HepG2 (cell line): ENCODE results near the gene SGCE. TPM values are rescaled to one million over a fixed set of nuclear protein-coding genes. Genes with fewer than 3 reads are reported as not detected.

Source experiments
- DNMT1 ChIP-seq: sonication (generic); formaldehyde crosslinking; IDR thresholded peaks from 2 replicates; pipeline ENCODE4 v1.5.1; 2020; ENCODE audit warnings: mild to moderate bottlenecking, missing genetic modification reagents
- HNF4G ChIP-seq, 2 experiments: sonication (generic) in 1 of 2; formaldehyde crosslinking in 1 of 2; IDR thresholded peaks; 2 replicates each; pipeline versions ENCODE4 v1.4.0 to v1.6.1; 2011 to 2020; ENCODE audit warnings: borderline replicate concordance in 2 of 2, low read depth in 2 of 2, mild to moderate bottlenecking in 2 of 2, low read length in 1 of 2, missing genetic modification reagents in 1 of 2, moderate library complexity in 1 of 2
- NBN ChIP-seq: fragments of 450-650 bp; conservative IDR thresholded peaks from 2 replicates; pipeline ENCODE4 v1.6.1; 2017
- PAXIP1 ChIP-seq: sonication (generic); formaldehyde crosslinking; conservative IDR thresholded peaks from 2 replicates; pipeline ENCODE4 v1.4.0; 2020; ENCODE audit warnings: mild to moderate bottlenecking, missing genetic modification reagents, moderate library complexity
- POGZ ChIP-seq: sonication (generic); formaldehyde crosslinking; IDR thresholded peaks from 2 replicates; pipeline ENCODE4 v1.4.0; 2020; ENCODE audit warnings: mild to moderate bottlenecking, missing genetic modification reagents
- RBM22 ChIP-seq: fragments of 200-400 bp; formaldehyde crosslinking; optimal IDR thresholded peaks from 2 replicates; pipeline ENCODE3; 2017; ENCODE audit warnings: mild to moderate bottlenecking, low read length, moderate library complexity
- ZNF552 ChIP-seq: sonication (generic); formaldehyde crosslinking; IDR thresholded peaks from 2 replicates; pipeline ENCODE4 v1.9.0; 2022; ENCODE audit warnings: missing genetic modification reagents, mild to moderate bottlenecking, borderline replicate concordance
- ZNF563 ChIP-seq: sonication (generic); formaldehyde crosslinking; IDR thresholded peaks from 2 replicates; pipeline ENCODE4 v1.8.0; 2022; ENCODE audit warnings: mild to moderate bottlenecking, moderate library complexity, missing genetic modification reagents
- ZNF703 ChIP-seq: sonication (generic); formaldehyde crosslinking; IDR thresholded peaks from 2 replicates; pipeline ENCODE4 v1.5.1; 2020; ENCODE audit warnings: missing genetic modification reagents, mild to moderate bottlenecking, moderate library complexity, borderline replicate concordance
- polyA plus RNA-seq, 8 experiments: library from polyadenylated mRNA; depleted of rRNA in 3 of 8; stranded (reverse) in 7 of 8; unstranded in 1 of 8; fragments of >200 nt; fragmentation: Illumina TruSeq in 4 of 8; extraction: Trizol in 4 of 8; gene quantifications; 2 replicates each; pipeline versions ENCODE4 v1.2.1 to v1.2.3, GENCODE V29; 2011 to 2016; ENCODE audit warnings: low read depth in 4 of 8, missing spikeins in 1 of 8, mixed read lengths in 1 of 8; ENCODE audit not compliant: insufficient read depth in 1 of 8
- total RNA-seq, 5 experiments: library from RNA; depleted of rRNA; stranded (reverse); fragments of >200 nt; fragmentation: Illumina TruSeq; extraction: Trizol; gene quantifications; 2 replicates each; pipeline ENCODE4 v1.2.3, GENCODE V29; 2016; ENCODE audit warnings: low read depth in 1 of 5

Gene SGCE
- total and polyA plus RNA-seq, 2 of the 13 experiments (the other 11 are each of a cell fraction or from before 2014, with no cell fraction given), result 52.3 to 71.1 TPM

GRCh38 chr7:94671444-94672235 lies 15.7 kb upstream of the SGCE start (continued):
- TF ChIP-seq PAXIP1 (CRISPR knock-in tag), result 0 out of 2 replicates have a peak, but pooled peaks have one; percentile 14
- no peak for TF ChIP-seq ZNF703
- no peak for TF ChIP-seq DNMT1 (CRISPR knock-in tag)
- peak; percentile 70 for TF ChIP-seq RBM22
- no peak for TF ChIP-seq NBN
- peak; percentile 57 for TF ChIP-seq HNF4G (IDR thresholded peaks at IDR 0.05; ENCODE audit: borderline replicate concordance, low read depth, low read length)
- no peak for TF ChIP-seq HNF4G (CRISPR knock-in tag; IDR thresholded peaks at IDR 0.05; ENCODE audit: borderline replicate concordance, low read depth)
- TF ChIP-seq POGZ (CRISPR knock-in tag), result peak; percentile 61; the same call in 1 of the 2 replicates
- TF ChIP-seq ZNF563, result no peak
- no peak for TF ChIP-seq ZNF552 (CRISPR knock-in tag)
- TF ChIP-seq, all 625 proteins: peak for 26
